HG03039 (cell line): ENCODE measurements around the gene CFAP74.
"Not testable (repeated sequence)": the region's sequence is repeated elsewhere in the genome, so short reads cannot be mapped to it uniquely, and the experiment has no call there.

Experiments
- ATAC-seq: cut with Tn5 transposase; IDR thresholded peaks from one replicate; pipeline ENCODE4 v1.9.1; 2021; ENCODE audit warnings: mild to moderate bottlenecking, moderate library complexity; ENCODE audit not compliant: unreplicated experiment

CFAP74 gene

GRCh38 chr1:1954015-1954414 is 49.6 kb downstream of the CFAP74 start:
- ATAC-seq: no peak

GRCh38 chr1:1950940-1951339 is 52.6 kb downstream of the CFAP74 start:
- ATAC-seq: no peak

DNA sequence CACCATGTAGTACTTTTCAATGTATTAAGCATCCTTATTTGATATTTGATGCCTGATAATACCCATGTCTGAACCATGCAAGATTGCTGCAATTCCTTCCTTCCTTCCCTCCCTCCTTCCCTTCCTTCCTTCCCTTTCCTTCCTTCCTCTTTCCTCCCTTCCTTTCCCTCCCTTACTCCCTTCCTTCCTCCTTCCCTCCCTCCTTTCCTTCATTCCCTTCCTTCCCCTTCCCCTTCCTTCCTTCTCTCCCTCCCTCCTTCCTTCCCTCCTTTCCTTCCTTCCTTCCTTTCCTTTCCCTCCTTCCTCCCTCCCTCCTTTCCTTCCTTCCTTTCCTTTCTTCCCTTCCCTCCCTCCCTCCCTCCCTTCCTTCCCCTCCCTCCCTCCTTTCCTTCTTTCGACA is 54.8 kb downstream of the CFAP74 start:
- ATAC-seq: no peak

- ATAC-seq: no peak
Measured at GRCh38 chr1:1947493-1947892, 56.1 kb downstream of the CFAP74 start.

- ATAC-seq: no peak
Measured at GRCh38 chr1:1946540-1946939, 57.0 kb downstream of the CFAP74 start.

- ATAC-seq: no peak
Measured at GRCh38 chr1:1945782-1946393, 57.7 kb downstream of the CFAP74 start.

- ATAC-seq: no peak
Measured at GRCh38 chr1:1943834-1944570, 59.6 kb downstream of the CFAP74 start.

GRCh38 chr1:1942753-1943656 is 60.6 kb downstream of the CFAP74 start:
- no peak for ATAC-seq

DNA sequence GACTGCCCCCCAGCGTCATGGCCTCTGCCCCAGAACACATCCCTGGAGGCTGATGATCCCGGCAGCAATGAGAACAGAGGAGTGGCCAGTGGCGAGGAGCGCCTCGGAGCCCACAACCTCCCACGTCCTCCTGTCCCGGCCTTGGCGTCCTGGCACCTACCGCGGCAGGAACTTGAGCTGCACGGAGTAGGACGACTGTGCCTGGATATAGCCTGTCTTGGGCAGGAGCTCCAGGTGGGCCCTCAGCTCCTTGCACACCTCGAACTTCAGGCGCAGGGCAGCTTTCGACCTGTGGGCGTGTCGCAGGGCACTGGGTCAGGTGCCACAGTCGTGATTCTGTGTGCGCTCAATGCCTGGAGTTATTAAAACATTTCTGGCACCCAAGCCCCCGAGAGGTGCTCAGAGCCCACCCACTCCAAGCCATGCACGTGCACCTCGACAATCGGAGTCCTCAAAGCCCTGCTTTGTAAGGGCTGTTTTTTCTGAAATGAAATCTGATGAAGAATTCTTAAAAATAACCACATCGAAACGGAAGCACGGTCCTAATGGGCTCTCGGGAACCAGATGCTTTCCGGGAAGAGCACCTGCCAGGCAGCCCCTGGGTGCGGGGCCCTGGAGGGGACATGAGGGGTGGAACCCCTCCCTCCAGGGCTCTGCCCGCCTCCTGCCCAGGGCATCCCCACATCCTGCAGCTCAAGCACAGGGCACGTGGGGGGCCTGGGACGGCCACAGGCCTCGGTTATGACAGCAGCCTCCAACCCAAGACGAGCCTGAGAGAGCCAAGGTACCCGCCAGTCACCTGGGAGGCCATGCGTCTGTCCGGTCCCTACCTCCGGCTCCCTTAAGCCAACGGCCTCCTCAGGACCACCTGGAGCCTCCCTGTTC is 61.5 kb downstream of the CFAP74 start:
- no peak for ATAC-seq

DNA sequence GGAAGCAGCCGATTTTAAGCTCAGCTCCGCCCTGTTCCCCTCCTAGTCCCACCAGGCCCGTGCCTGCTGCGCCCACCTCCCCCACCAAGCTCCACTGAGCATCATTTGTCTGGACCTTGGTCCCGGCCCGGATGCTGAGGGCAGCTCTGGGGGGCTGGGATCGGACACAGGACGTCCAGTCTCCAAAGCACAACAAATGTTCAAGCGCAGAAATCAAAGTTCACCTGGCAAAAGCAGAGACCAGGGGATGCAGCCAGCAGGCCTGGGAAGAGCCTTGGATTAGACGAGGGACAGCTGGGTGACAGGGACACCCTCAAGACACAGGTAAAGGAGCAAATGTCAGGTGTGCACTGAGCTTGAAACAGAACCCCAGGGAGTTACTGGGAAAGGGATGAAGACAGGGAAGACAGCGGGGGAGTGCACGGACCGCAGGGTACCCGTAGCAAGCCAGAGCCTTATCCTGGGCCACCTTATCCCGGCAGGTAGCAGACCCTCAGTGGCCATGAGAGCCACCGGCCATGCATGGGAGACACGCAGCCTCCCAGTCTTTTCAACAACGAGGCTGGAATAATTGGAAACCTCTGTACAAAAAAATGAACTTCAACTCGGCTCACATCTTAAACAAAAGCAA is 62.3 kb downstream of the CFAP74 start:
- no peak for ATAC-seq

- no peak for ATAC-seq
Measured at GRCh38 chr1:1940123-1940425, 63.5 kb downstream of the CFAP74 start.

- ATAC-seq: no peak
Measured at GRCh38 chr1:1939296-1940122, 64.1 kb downstream of the CFAP74 start.

GRCh38 chr1:1938613-1939295 is 64.8 kb downstream of the CFAP74 start:
- no peak for ATAC-seq

- no peak for ATAC-seq
Measured at GRCh38 chr1:1938276-1938573, 65.4 kb downstream of the CFAP74 start.

DNA sequence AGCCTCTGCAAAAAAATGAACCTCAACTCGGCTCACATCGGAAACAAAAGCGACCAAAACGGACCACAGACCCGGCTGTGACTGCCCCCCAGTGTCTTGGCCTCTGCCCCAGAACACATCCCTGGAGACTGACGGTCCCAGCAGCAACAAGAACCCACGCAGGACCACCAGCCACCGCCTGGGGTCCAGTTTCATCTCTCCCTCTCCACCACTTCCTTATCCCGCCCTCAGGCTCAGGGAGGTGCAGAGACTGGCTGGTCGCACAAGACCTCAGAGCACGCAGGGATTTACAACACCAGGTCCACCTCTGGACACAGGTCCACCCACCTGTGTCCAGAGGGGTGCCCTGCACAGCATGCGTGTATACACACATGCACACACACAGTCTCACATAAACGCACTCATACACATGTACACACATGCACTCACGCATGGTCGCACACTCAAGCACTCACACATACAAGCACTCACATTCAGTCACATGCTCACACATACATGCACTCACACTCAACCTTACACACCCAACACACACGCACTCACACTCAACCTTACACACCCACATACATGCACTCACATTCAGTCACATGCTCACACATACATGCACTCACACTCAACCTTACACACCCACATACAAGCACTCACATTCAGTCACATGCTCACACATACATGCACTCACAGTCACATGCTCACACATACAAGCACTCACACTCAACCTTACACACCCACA is 65.9 kb downstream of the CFAP74 start:
- no peak for ATAC-seq

GRCh38 chr1:1937061-1937460 is 66.5 kb downstream of the CFAP74 start:
- ATAC-seq: no peak

GRCh38 chr1:1934848-1935247 is 68.7 kb downstream of the CFAP74 start:
- ATAC-seq: not testable (repeated sequence)
